RKO (cell line): ENCODE data around the gene C1orf52.

Experiments
- DNase-seq: peaks from one replicate; pipeline ENCODE4 v3.0.0-alpha.2; 2016; ENCODE audit warnings: low spot score

Gene C1orf52

GRCh38 chr1:85259118-85259911 lies at the start of gene C1orf52:
TSS of gene C1orf52 (minus strand) at chr1:85259662. CDS start at chr1:85259633, 29 bp downstream.
- peak; percentile 93 for DNase-seq

GRCh38 chr1:85308833-85309350 lies 49.4 kb upstream of the C1orf52 start:
- DNase-seq = no peak

GRCh38 chr1:85307987-85308832 lies 48.7 kb upstream of the C1orf52 start:
- peak; percentile 44 for DNase-seq

GRCh38 chr1:85306236-85306635 lies 46.8 kb upstream of the C1orf52 start:
- no peak for DNase-seq

- no peak for DNase-seq
Observed at GRCh38 chr1:85303440-85304162, 44.1 kb upstream of the C1orf52 start.

- no peak for DNase-seq
Observed at GRCh38 chr1:85300140-85300539, 40.7 kb upstream of the C1orf52 start.

GRCh38 chr1:85297855-85298629 lies 38.6 kb upstream of the C1orf52 start:
- DNase-seq = peak; percentile 99

- DNase-seq = no peak
Observed at GRCh38 chr1:85297538-85297854, 38.0 kb upstream of the C1orf52 start.

GRCh38 chr1:85296980-85297379 lies 37.5 kb upstream of the C1orf52 start:
- DNase-seq = no peak

GRCh38 chr1:85295654-85296053 lies 36.2 kb upstream of the C1orf52 start:
- no peak for DNase-seq

- peak; percentile 94 for DNase-seq
Observed at GRCh38 chr1:85295006-85295431, 35.6 kb upstream of the C1orf52 start.

GRCh38 chr1:85290826-85291225 lies 31.4 kb upstream of the C1orf52 start:
- DNase-seq = no peak

GRCh38 chr1:85289848-85290335 lies 30.4 kb upstream of the C1orf52 start:
- DNase-seq = no peak

- peak; percentile 95 for DNase-seq
Observed at GRCh38 chr1:85289207-85289847, 29.9 kb upstream of the C1orf52 start.

- DNase-seq = no peak
Observed at GRCh38 chr1:85284202-85284601, 24.7 kb upstream of the C1orf52 start.

- no peak for DNase-seq
Observed at GRCh38 chr1:85283475-85284199, 24.2 kb upstream of the C1orf52 start.

- DNase-seq = no peak
Observed at GRCh38 chr1:85282424-85282823, 23.0 kb upstream of the C1orf52 start.

- no peak for DNase-seq
Observed at GRCh38 chr1:85280636-85281035, 21.2 kb upstream of the C1orf52 start.

- DNase-seq = no peak
Observed at GRCh38 chr1:85279458-85280080, 20.1 kb upstream of the C1orf52 start.

GRCh38 chr1:85278853-85279314 lies 19.4 kb upstream of the C1orf52 start:
- peak; percentile 99 for DNase-seq
